Sigmoid colon (tissue), 4 donors: ENCODE results near the gene TSHZ1.

Experiments
- CTCF ChIP-seq, 4 experiments: fragments of 450-650 bp in 3 of 4; fragments of 200-600 bp in 1 of 4; IDR thresholded peaks; one replicate each; pipeline ENCODE4 v1.5.1; 2016 to 2019; ENCODE audit warnings: antibody characterized with exemption in 4 of 4, mild to moderate bottlenecking in 3 of 4, moderate library complexity in 2 of 4
- EP300 ChIP-seq, 4 donors: sonication (generic); formaldehyde crosslinking; IDR thresholded peaks; one replicate each; pipeline ENCODE4 v1.6.1; 2017; ENCODE audit warnings: antibody characterized with exemption in 4 of 4
- POLR2A ChIP-seq, 2 donors: fragments of 450-650 bp; IDR thresholded peaks; one replicate each; pipeline ENCODE4 v1.6.1; 2016; ENCODE audit warnings: antibody characterized with exemption in 2 of 2, mild to moderate bottlenecking in 2 of 2, moderate library complexity in 2 of 2

GRCh38 chr18:75226956-75227316, 16.3 kb downstream of the TSHZ1 start:
- TF ChIP-seq CTCF (IDR thresholded peaks at IDR 0.05) (no peak), POLR2A (IDR thresholded peaks at IDR 0.05) (no peak), EP300 (IDR thresholded peaks at IDR 0.05) (no peak)
